Rectal smooth muscle tissue (tissue), 1 donor: ENCODE measurements around the gene SURF2.
"Not testable (repeated sequence)": the region's sequence is repeated elsewhere in the genome, so short reads cannot be mapped to it uniquely, and the experiment has no call there.

Source experiments
- H3K27ac ChIP-seq: one replicate; pipeline ENCODE4 v1.7.0; 2013; ENCODE audit warnings: low read depth, low read length, inconsistent platforms
- H3K27me3 ChIP-seq: one replicate; pipeline ENCODE4 v1.7.0; 2013; ENCODE audit warnings: low read length; ENCODE audit not compliant: control insufficient read depth, insufficient read depth
- H3K36me3 ChIP-seq: one replicate; pipeline ENCODE4 v1.7.0; 2013; ENCODE audit warnings: low read length; ENCODE audit not compliant: control insufficient read depth, insufficient read depth
- H3K4me1 ChIP-seq: one replicate; pipeline ENCODE4 v1.7.0; 2013; ENCODE audit warnings: low read length; ENCODE audit not compliant: control insufficient read depth, insufficient read depth
- H3K4me3 ChIP-seq: one replicate; pipeline ENCODE4 v1.7.0; 2013; ENCODE audit warnings: low read length
- H3K9ac ChIP-seq: one replicate; pipeline ENCODE4 v1.7.0; 2013; ENCODE audit warnings: low read length

SURF2 gene

GRCh38 chr9:133389562-133389961, 33.2 kb downstream of the SURF2 start:
- Histone ChIP-seq H3K9ac (no peak overlapping the region), H3K27ac (no peak overlapping the region), H3K36me3 (no peaks in the 10 kb centered on the region), H3K27me3 (no peaks in the 10 kb centered on the region), H3K4me3 (no peak overlapping the region), H3K4me1 (no peaks in the 10 kb centered on the region)

- Histone ChIP-seq H3K27ac (no peak overlapping the region), H3K36me3 (no peaks in the 10 kb centered on the region), H3K27me3 (peaks cover 2% of the 10 kb centered on the region), H3K4me3 (no peak overlapping the region), H3K9ac (no peak overlapping the region), H3K4me1 (no peaks in the 10 kb centered on the region)
Measured at GRCh38 chr9:133390713-133391112, 34.4 kb downstream of the SURF2 start.

- not testable (repeated sequence) for H3K27me3 ChIP-seq
Measured at GRCh38 chr9:133391449-133391848, 35.1 kb downstream of the SURF2 start.

GRCh38 chr9:133392308-133392707, 36.0 kb downstream of the SURF2 start:
- not testable (repeated sequence) for H3K27me3 ChIP-seq, H3K4me3 ChIP-seq, H3K9ac ChIP-seq, H3K4me1 ChIP-seq, H3K36me3 ChIP-seq, H3K27ac ChIP-seq

More at GRCh38 chr9:133391449-133391848, 35.1 kb downstream of the SURF2 start:
- not testable (repeated sequence) for H3K36me3 ChIP-seq, H3K4me3 ChIP-seq, H3K27ac ChIP-seq, H3K9ac ChIP-seq, H3K4me1 ChIP-seq

GRCh38 chr9:133393399-133393798, 37.0 kb downstream of the SURF2 start:
- no peaks in the 10 kb centered on the region for H3K4me1 ChIP-seq
- H3K36me3 ChIP-seq: no peaks in the 10 kb centered on the region
- no peak overlapping the region for H3K9ac ChIP-seq
- peaks cover 2% of the 10 kb centered on the region for H3K27me3 ChIP-seq
- H3K27ac ChIP-seq: no peak overlapping the region
- no peak overlapping the region for H3K4me3 ChIP-seq

GRCh38 chr9:133394687-133395271, 38.4 kb downstream of the SURF2 start:
- no peak overlapping the region for H3K27ac ChIP-seq
- no peaks in the 10 kb centered on the region for H3K4me1 ChIP-seq
- H3K36me3 ChIP-seq: no peaks in the 10 kb centered on the region
- H3K4me3 ChIP-seq: no peak overlapping the region
- H3K9ac ChIP-seq: no peak overlapping the region
- H3K27me3 ChIP-seq: peaks cover 2% of the 10 kb centered on the region

- H3K4me1 ChIP-seq: no peaks in the 10 kb centered on the region
- H3K4me3 ChIP-seq: no peak overlapping the region
- no peak overlapping the region for H3K9ac ChIP-seq
- no peak overlapping the region for H3K27ac ChIP-seq
- no peaks in the 10 kb centered on the region for H3K36me3 ChIP-seq
- peaks cover 2% of the 10 kb centered on the region for H3K27me3 ChIP-seq
Measured at GRCh38 chr9:133396952-133397351, 40.6 kb downstream of the SURF2 start.

GRCh38 chr9:133397370-133397769, 41.0 kb downstream of the SURF2 start:
- Histone ChIP-seq H3K4me1 (no peaks in the 10 kb centered on the region), H3K27ac (no peak overlapping the region), H3K9ac (no peak overlapping the region), H3K4me3 (no peak overlapping the region), H3K36me3 (no peaks in the 10 kb centered on the region), H3K27me3 (peaks cover 2% of the 10 kb centered on the region)

- H3K27me3 ChIP-seq: peaks cover 2% of the 10 kb centered on the region
- no peaks in the 10 kb centered on the region for H3K36me3 ChIP-seq
- H3K4me1 ChIP-seq: no peaks in the 10 kb centered on the region
- no peak overlapping the region for H3K27ac ChIP-seq
- H3K9ac ChIP-seq: no peak overlapping the region
- no peak overlapping the region for H3K4me3 ChIP-seq
Measured at GRCh38 chr9:133397895-133398294, 41.5 kb downstream of the SURF2 start.

- no peak overlapping the region for H3K9ac ChIP-seq
Measured at GRCh38 chr9:133400292-133400691, 43.9 kb downstream of the SURF2 start.

GRCh38 chr9:133401588-133401987, 45.2 kb downstream of the SURF2 start:
- H3K36me3 ChIP-seq: peaks cover 7% of the 10 kb centered on the region
- H3K27me3 ChIP-seq: no peaks in the 10 kb centered on the region
- no peak overlapping the region for H3K27ac ChIP-seq
- no peak overlapping the region for H3K9ac ChIP-seq
- H3K4me3 ChIP-seq: no peak overlapping the region
- H3K4me1 ChIP-seq: no peaks in the 10 kb centered on the region

More at GRCh38 chr9:133400292-133400691, 43.9 kb downstream of the SURF2 start:
- Histone ChIP-seq H3K27ac (no peak overlapping the region), H3K4me3 (no peak overlapping the region), H3K36me3 (no peaks in the 10 kb centered on the region), H3K27me3 (peaks cover 1% of the 10 kb centered on the region), H3K4me1 (no peaks in the 10 kb centered on the region)

- H3K4me3 ChIP-seq: no peak overlapping the region
- no peaks in the 10 kb centered on the region for H3K27me3 ChIP-seq
- no peak overlapping the region for H3K27ac ChIP-seq
- peaks cover 8% of the 10 kb centered on the region for H3K36me3 ChIP-seq
- H3K4me1 ChIP-seq: no peaks in the 10 kb centered on the region
- no peak overlapping the region for H3K9ac ChIP-seq
Measured at GRCh38 chr9:133402689-133403088, 46.3 kb downstream of the SURF2 start.

GRCh38 chr9:133403766-133404453, 47.6 kb downstream of the SURF2 start:
- Histone ChIP-seq H3K36me3 (peaks cover 12% of the 10 kb centered on the region), H3K27ac (no peak overlapping the region), H3K4me3 (no peak overlapping the region), H3K4me1 (no peaks in the 10 kb centered on the region), H3K27me3 (no peaks in the 10 kb centered on the region), H3K9ac (no peak overlapping the region)
